Endothelial cell of umbilical vein (primary cell): ENCODE measurements around the gene TOGARAM2. TPM values are rescaled to one million over a fixed set of nuclear protein-coding genes. Genes with fewer than 3 reads are reported as not detected.

Source experiments
- BruUV-seq: library from RNA; stranded (reverse); fragments of 400-500 nt; replicated peaks from 2 replicates; lab custom pipeline; 2021; lab: Mats Ljungman, UMichigan
- CTCF ChIA-PET: fragments of 300-600, 350-600 bp; sonication (Branson Sonifier 250); formaldehyde crosslinking; loops from one replicate; lab custom pipeline; 2021; ENCODE audit warnings: antibody characterized with exemption, inconsistent platforms; lab: Charles Lee
- POLR2A ChIA-PET: fragments of 300-600, 350-600 bp; sonication (Branson Sonifier 250); formaldehyde crosslinking; loops from one replicate; lab custom pipeline; 2021; ENCODE audit warnings: antibody characterized with exemption, inconsistent platforms; lab: Charles Lee
- DNase-seq: peaks from one replicate; pipeline ENCODE4 v3.0.0-alpha.2; 2011; ENCODE audit warnings: low read depth, low spot score
- FAIRE-seq: peaks from 2 replicates; lab custom pipeline; 2011; peaks lifted over from hg19 to GRCh38; lab: Jason Lieb, UNC
- H2AFZ ChIP-seq: 2 replicates; pipeline ENCODE4 v1.6.0; 2012; ENCODE audit warnings: low read depth, low read length, control low read depth, inconsistent platforms
- H3K27ac ChIP-seq: 2 replicates; pipeline ENCODE4 v1.5.1; 2011; ENCODE audit warnings: low read depth, mild to moderate bottlenecking, control low read depth, low read length, moderate library complexity; ENCODE audit not compliant: insufficient read depth
- H3K27me3 ChIP-seq, 2 experiments: 2 replicates each; pipeline versions ENCODE4 v1.6.0 to v1.6.1; 2011; ENCODE audit warnings: low read length in 2 of 2, mixed read lengths in 1 of 2; ENCODE audit not compliant: control insufficient read depth in 2 of 2, insufficient read depth in 2 of 2
- H3K36me3 ChIP-seq, 2 experiments: 2 replicates in 1 of 2; 3 replicates in 1 of 2; pipeline ENCODE4 v1.5.1; 2011; ENCODE audit warnings: low read length in 2 of 2, mild to moderate bottlenecking in 1 of 2, moderate library complexity in 1 of 2; ENCODE audit not compliant: control insufficient read depth in 2 of 2, insufficient read depth in 2 of 2; ENCODE audit errors: extremely low read depth in 1 of 2
- H3K4me1 ChIP-seq: 3 replicates; pipeline ENCODE4 v1.5.1; 2011; ENCODE audit warnings: mild to moderate bottlenecking, low read length; ENCODE audit not compliant: control insufficient read depth, insufficient read depth; ENCODE audit errors: extremely low read depth
- H3K4me2 ChIP-seq: 2 replicates; pipeline ENCODE4 v1.6.1; 2011; ENCODE audit warnings: low read length, control low read depth, mixed read lengths; ENCODE audit not compliant: insufficient read depth
- H3K4me3 ChIP-seq, 3 experiments: fragments of 200-600 bp in 1 of 3; sonication (generic), shearing (Covaris generic) in 1 of 3; replicated peaks in 1 of 3; 2 replicates each; pipeline ENCODE4 v1.5.1; 2011 to 2016; ENCODE audit warnings: control low read depth in 3 of 3, low read length in 3 of 3, mild to moderate bottlenecking in 2 of 3, inconsistent platforms in 1 of 3, low read depth in 1 of 3, moderate library complexity in 1 of 3; ENCODE audit not compliant: insufficient read depth in 1 of 3
- H3K79me2 ChIP-seq: 2 replicates; pipeline ENCODE4 v1.6.0; 2012; ENCODE audit warnings: low read length, inconsistent platforms; ENCODE audit not compliant: control insufficient read depth, insufficient read depth
- H3K9ac ChIP-seq: replicated peaks from 2 replicates; pipeline ENCODE3; 2011; ENCODE audit warnings: low read length, control low read depth; ENCODE audit not compliant: insufficient read depth; ENCODE audit errors: extremely low read depth
- H3K9me1 ChIP-seq: replicated peaks from 3 replicates; pipeline ENCODE4 v1.6.0; 2011; ENCODE audit warnings: mild to moderate bottlenecking, low read length; ENCODE audit not compliant: control insufficient read depth, insufficient read depth; ENCODE audit errors: extremely low read depth
- H3K9me3 ChIP-seq: replicated peaks from 2 replicates; pipeline ENCODE4 v1.5.1; 2012; ENCODE audit warnings: low read length, inconsistent platforms; ENCODE audit not compliant: control insufficient read depth, insufficient read depth
- H4K20me1 ChIP-seq: replicated peaks from 2 replicates; pipeline ENCODE3; 2011; ENCODE audit warnings: mild to moderate bottlenecking, low read length; ENCODE audit not compliant: control insufficient read depth, insufficient read depth; ENCODE audit errors: extremely low read depth
- EZH2 ChIP-seq: IDR thresholded peaks from 2 replicates; pipeline ENCODE4 v1.6.1; 2012; ENCODE audit warnings: borderline replicate concordance, low read depth, mild to moderate bottlenecking, moderate library complexity, low read length, inconsistent platforms; ENCODE audit not compliant: severe bottlenecking
- FOS ChIP-seq: IDR thresholded peaks from 2 replicates; pipeline ENCODE4 v1.6.1; 2011; ENCODE audit warnings: mild to moderate bottlenecking, low read length, moderate library complexity, borderline replicate concordance; ENCODE audit not compliant: insufficient read depth
- GATA2 ChIP-seq: IDR thresholded peaks from 2 replicates; pipeline ENCODE4 v1.7.0; 2011; ENCODE audit warnings: low read depth, mild to moderate bottlenecking, moderate library complexity, mixed read lengths, low read length; ENCODE audit not compliant: insufficient read length, insufficient read depth
- JUN ChIP-seq: IDR thresholded peaks from 2 replicates; pipeline ENCODE4 v1.6.1; 2011; ENCODE audit warnings: borderline replicate concordance, low read depth; ENCODE audit not compliant: insufficient read length, insufficient read depth
- MYC ChIP-seq: IDR thresholded peaks from one replicate; pipeline ENCODE4 v1.6.1; 2011; ENCODE audit warnings: mild to moderate bottlenecking, low read depth, low read length
- POLR2A ChIP-seq: IDR thresholded peaks from 2 replicates; pipeline ENCODE4 v1.6.1; 2012; ENCODE audit warnings: low read depth, mild to moderate bottlenecking, control low read depth, low read length
- POLR2AphosphoS5 ChIP-seq: IDR thresholded peaks from 2 replicates; pipeline ENCODE4 v1.6.1; 2012; ENCODE audit warnings: low read depth, mild to moderate bottlenecking, control low read depth, low read length, moderate library complexity; ENCODE audit not compliant: insufficient read depth
- dilution Hi-C: fragments of 300-500 bp; cut with MboI; formaldehyde crosslinking; loops from one replicate; pipeline ENCODE4 v1.15.0; 2019; ENCODE audit warnings: low sequenced_read_pairs; ENCODE audit not compliant: extremely low pct_ligation_motif_present
- intact Hi-C: fragments of 100-400 bp; cut with micrococcal nuclease; formaldehyde crosslinking; loops from one replicate; pipeline ENCODE4 v1.10.0; 2022
- polyA plus RNA-seq, 4 experiments: library from polyadenylated mRNA; depleted of rRNA in 3 of 4; stranded (reverse) in 3 of 4; unstranded in 1 of 4; fragments of >200 nt; gene quantifications; 2 replicates each; pipeline versions ENCODE4 v1.2.1 to v1.2.3, GENCODE V29; 2011 to 2012; ENCODE audit warnings: missing spikeins in 1 of 4
- total RNA-seq: library from RNA; stranded (reverse); gene quantifications from 2 replicates; pipeline ENCODE4 v1.2.3, GENCODE V29; 2021
- TF ChIP-seq, protein P1 (sequence below), 2 donors: IDR thresholded peaks; 1 replicate in 1 of 2; 2 replicates in 1 of 2; pipeline ENCODE4 v1.5.1; 2011; ENCODE audit warnings: low read length in 2 of 2, mild to moderate bottlenecking in 2 of 2, moderate library complexity in 2 of 2, control low read depth in 1 of 2, inconsistent platforms in 1 of 2, low read depth in 1 of 2; ENCODE audit not compliant: insufficient read depth in 1 of 2; ENCODE audit errors: extremely low read depth in 1 of 2
- TF ChIP-seq, protein P2 (sequence below): IDR thresholded peaks from 2 replicates; pipeline ENCODE4 v1.6.1; 2011; ENCODE audit not compliant: insufficient read depth, insufficient read length

The TOGARAM2 gene
- total and polyA plus RNA-seq, 2 donors (not counting 3 experiments of a cell fraction or from before 2014, with no cell fraction given): not detected

DNA sequence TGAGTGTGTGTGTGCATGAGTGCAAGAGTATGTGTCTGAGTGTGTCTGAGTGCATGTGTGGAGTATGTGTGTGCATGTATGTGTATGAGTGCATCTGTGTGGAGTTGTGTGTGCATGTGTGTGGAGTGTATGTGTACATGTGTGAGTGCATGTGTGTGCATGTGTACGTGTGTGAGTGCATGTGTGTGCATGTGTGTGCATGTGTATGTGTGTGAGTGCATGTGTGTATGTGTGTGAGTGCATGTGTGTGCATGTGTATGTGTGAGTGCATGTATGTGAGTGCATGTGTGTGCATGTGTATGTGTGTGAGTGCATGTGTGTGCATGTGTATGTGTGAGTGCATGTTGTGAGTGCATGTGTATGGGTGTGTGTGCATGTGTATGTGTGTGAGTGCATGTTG, 23.7 kb downstream of the TOGARAM2 start:
- no peaks in the 10 kb centered on the region for H3K9me1 ChIP-seq
- no peak overlapping the region for H2AFZ ChIP-seq
- no peak overlapping the region for H3K4me2 ChIP-seq
- H4K20me1 ChIP-seq: no peaks in the 10 kb centered on the region
- H3K4me1 ChIP-seq: no peaks in the 10 kb centered on the region
- intact Hi-C loops: no loop called here
- dilution Hi-C loops: no loop called here
- FAIRE-seq: no peak
- ChIA-PET CTCF (no interaction called here), POLR2A (no interaction called here)
- no peak overlapping the region for H3K9ac ChIP-seq
- H3K4me3 ChIP-seq: no peak overlapping the region
- H3K9me3 ChIP-seq: no peaks in the 10 kb centered on the region
- no peaks in the 10 kb centered on the region for H3K79me2 ChIP-seq
- DNase-seq: no peak
- no peaks in the 10 kb centered on the region for H3K36me3 ChIP-seq
- H3K27me3 ChIP-seq: no peaks in the 10 kb centered on the region
- TF ChIP-seq POLR2AphosphoS5: no peak
- TF ChIP-seq JUN: no peak
- TF ChIP-seq, protein P1, sequence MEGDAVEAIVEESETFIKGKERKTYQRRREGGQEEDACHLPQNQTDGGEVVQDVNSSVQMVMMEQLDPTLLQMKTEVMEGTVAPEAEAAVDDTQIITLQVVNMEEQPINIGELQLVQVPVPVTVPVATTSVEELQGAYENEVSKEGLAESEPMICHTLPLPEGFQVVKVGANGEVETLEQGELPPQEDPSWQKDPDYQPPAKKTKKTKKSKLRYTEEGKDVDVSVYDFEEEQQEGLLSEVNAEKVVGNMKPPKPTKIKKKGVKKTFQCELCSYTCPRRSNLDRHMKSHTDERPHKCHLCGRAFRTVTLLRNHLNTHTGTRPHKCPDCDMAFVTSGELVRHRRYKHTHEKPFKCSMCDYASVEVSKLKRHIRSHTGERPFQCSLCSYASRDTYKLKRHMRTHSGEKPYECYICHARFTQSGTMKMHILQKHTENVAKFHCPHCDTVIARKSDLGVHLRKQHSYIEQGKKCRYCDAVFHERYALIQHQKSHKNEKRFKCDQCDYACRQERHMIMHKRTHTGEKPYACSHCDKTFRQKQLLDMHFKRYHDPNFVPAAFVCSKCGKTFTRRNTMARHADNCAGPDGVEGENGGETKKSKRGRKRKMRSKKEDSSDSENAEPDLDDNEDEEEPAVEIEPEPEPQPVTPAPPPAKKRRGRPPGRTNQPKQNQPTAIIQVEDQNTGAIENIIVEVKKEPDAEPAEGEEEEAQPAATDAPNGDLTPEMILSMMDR (IDR thresholded peaks at IDR 0.05; ENCODE audit: extremely low read depth in 1 of 2, insufficient read depth in 1 of 2, low read depth in 1 of 2, low read length in 2 of 2): no peak
- no peak for TF ChIP-seq GATA2
- TF ChIP-seq POLR2A: no peak
- TF ChIP-seq MYC: no peak
- TF ChIP-seq EZH2: no peak
- TF ChIP-seq FOS: no peak
- TF ChIP-seq, protein P2, sequence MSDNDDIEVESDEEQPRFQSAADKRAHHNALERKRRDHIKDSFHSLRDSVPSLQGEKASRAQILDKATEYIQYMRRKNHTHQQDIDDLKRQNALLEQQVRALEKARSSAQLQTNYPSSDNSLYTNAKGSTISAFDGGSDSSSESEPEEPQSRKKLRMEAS: no peak
- no TSS peak for BruUV-seq
- H3K27ac ChIP-seq: no peak overlapping the region
